H1 (cell line): Measurements from ENCODE around the gene ENOX2. TPM values are rescaled to one million over a fixed set of nuclear protein-coding genes. Genes with fewer than 3 reads are reported as not detected.

ENCODE experiments used
- CBX5 ChIP-seq: fragments of 300-800, 300-1000 bp; sonication (generic); IDR thresholded peaks from 2 replicates; pipeline ENCODE4 v1.7.1; 2016; ENCODE audit warnings: antibody characterized with exemption, low read length, low read depth
- CHD7 ChIP-seq: fragments of 300-600 bp; sonication (generic); IDR thresholded peaks from 2 replicates; pipeline ENCODE4 v1.7.1; 2012; ENCODE audit warnings: low read length, moderate library complexity, mild to moderate bottlenecking, inconsistent platforms; ENCODE audit not compliant: insufficient replicate concordance
- FOSL1 ChIP-seq: IDR thresholded peaks from 2 replicates; pipeline ENCODE4 v1.6.1; 2011; ENCODE audit warnings: mild to moderate bottlenecking, low read depth, low read length, moderate library complexity; ENCODE audit not compliant: insufficient read depth
- GABPA ChIP-seq: IDR thresholded peaks from 2 replicates; pipeline ENCODE4 v1.6.1; 2011; ENCODE audit warnings: mild to moderate bottlenecking, low read length, moderate library complexity, borderline replicate concordance; ENCODE audit not compliant: insufficient read depth
- HDAC6 ChIP-seq: IDR thresholded peaks from one replicate; pipeline ENCODE4 v1.7.1; 2012; ENCODE audit warnings: low read depth, mild to moderate bottlenecking, inconsistent platforms, low read length, moderate library complexity
- PHF8 ChIP-seq: fragments of 200-600 bp; sonication (generic); conservative IDR thresholded peaks from 2 replicates; pipeline ENCODE4 v1.7.1; 2012; ENCODE audit warnings: low read depth, mild to moderate bottlenecking, inconsistent platforms, low read length, moderate library complexity
- POLR2A ChIP-seq, 2 experiments: IDR thresholded peaks; 1 replicate in 1 of 2; 2 replicates in 1 of 2; pipeline ENCODE4 v1.6.1; 2011; ENCODE audit warnings: low read depth in 2 of 2, low read length in 2 of 2, mild to moderate bottlenecking in 2 of 2; ENCODE audit errors: control extremely low read depth in 1 of 2
- RBBP5 ChIP-seq: IDR thresholded peaks from 2 replicates; pipeline ENCODE4 v1.7.1; 2012; ENCODE audit warnings: low read depth, mild to moderate bottlenecking, inconsistent platforms, low read length, moderate library complexity, borderline replicate concordance
- SIRT6 ChIP-seq: IDR thresholded peaks from one replicate; pipeline ENCODE4 v1.7.1; 2012; ENCODE audit warnings: low read length, inconsistent platforms
- ZNF274 ChIP-seq: IDR thresholded peaks from 2 replicates; pipeline ENCODE4 v1.7.0; 2012; ENCODE audit warnings: low read length, borderline replicate concordance; ENCODE audit errors: extremely low read depth
- polyA plus RNA-seq, 7 experiments: library from polyadenylated mRNA; depleted of rRNA in 3 of 7; stranded (reverse) in 5 of 7; unstranded in 2 of 7; fragments of >200 nt in 5 of 7; fragments of 200-250 nt in 2 of 7; gene quantifications; 1 replicate in 5 of 7; 2 replicates in 1 of 7; 4 replicates in 1 of 7; pipeline versions ENCODE4 v1.2.1 to v1.2.3, GENCODE V29; 2011 to 2013; ENCODE audit warnings: missing spikeins in 2 of 7, mixed read lengths in 2 of 7
- total RNA-seq: library from RNA; stranded (reverse); fragmentation: NEBNext Ultra II Directional; extraction: Animal tissue kit (Norgen Biotek cat#: 25700); gene quantifications from 2 replicates; pipeline ENCODE4 v1.2.1, GENCODE V29; 2021

Gene ENOX2
- total and polyA plus RNA-seq, 2 of the 8 experiments (the other 6 are each of a cell fraction or from before 2014, with no cell fraction given): 4.5 to 12.3 TPM

DNA sequence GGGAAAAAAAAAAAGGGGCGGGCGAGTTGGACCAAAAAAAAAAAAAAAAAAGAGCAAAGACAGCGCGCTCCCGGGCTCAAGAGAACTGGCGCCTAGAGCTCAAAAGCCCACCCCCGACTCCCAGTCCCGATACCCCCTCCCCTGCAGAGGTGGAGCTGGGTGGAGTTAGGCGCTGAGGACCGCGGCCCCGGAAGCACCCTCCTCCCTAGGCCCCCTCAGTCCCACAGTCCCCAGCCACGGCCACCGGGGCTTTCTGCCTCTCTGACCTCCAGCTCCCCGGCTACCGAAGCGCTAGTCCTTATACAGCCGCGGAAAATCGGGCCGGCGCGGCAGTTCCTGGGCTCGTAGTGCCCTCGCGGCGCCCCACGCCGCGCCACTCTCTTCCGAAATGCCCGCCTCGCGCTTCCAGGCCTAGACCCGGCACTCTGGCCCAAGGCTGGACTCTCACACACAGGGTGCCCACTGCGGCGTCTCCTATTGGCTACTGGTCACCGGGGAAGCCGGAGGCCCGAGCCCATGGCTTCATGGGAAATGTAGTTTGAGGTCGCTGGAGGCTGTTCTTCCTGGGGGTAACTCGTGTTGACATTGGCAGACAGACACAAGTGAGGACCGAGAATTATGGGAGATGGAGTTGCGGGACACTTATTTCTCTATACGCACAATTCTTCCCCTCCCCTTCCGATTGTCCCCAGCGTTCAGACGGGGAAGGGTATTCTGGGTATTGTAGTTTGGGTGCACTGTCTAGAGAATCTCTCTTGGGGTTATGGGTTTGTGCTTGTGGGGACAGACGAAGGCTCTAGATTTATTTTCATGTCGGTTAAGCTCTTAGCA is at the start of gene ENOX2 (continued):
- no peak for TF ChIP-seq CHD7
- TF ChIP-seq RBBP5: 0 out of 2 replicates have a peak, but pooled peaks have one; percentile 36
- no peak for TF ChIP-seq CBX5
- peak; percentile 98 for TF ChIP-seq PHF8
- TF ChIP-seq GABPA: no peak
- no peak for TF ChIP-seq SIRT6
- TF ChIP-seq HDAC6: no peak
- TF ChIP-seq ZNF274: no peak
- TF ChIP-seq FOSL1: no peak
- TF ChIP-seq POLR2A (IDR thresholded peaks at IDR 0.05; ENCODE audit: control extremely low read depth in 1 of 2, low read depth in 2 of 2, low read length in 2 of 2): peak; percentile 55 to 87
